Adrenal gland (tissue), 19 donors: ENCODE data around the gene CYSRT1. TPM values are rescaled to one million over a fixed set of nuclear protein-coding genes. Genes with fewer than 3 reads are reported as not detected.
A peak's percentile ranks its signal among the peaks of the same experiment; 100 is the strongest.

Experiments
- DNase-seq, 7 donors: peaks; one replicate each; pipeline ENCODE4 v3.0.0-alpha.2; 2019 to 2020
- H3K27ac ChIP-seq, 5 donors: fragments of 200-600 bp; sonication (generic) in 4 of 5; 1 replicate in 3 of 5; 2 replicates in 2 of 5; pipeline versions ENCODE4 v1.5.1 to v1.8.0; 2016 to 2020; ENCODE audit warnings: mild to moderate bottlenecking in 1 of 5
- H3K27me3 ChIP-seq: fragments of 200-600 bp; 2 replicates; pipeline ENCODE4 v1.8.0; 2021
- H3K36me3 ChIP-seq, 2 donors: fragments of 200-600 bp; replicated peaks in 1 of 2; 1 replicate in 1 of 2; 2 replicates in 1 of 2; pipeline versions ENCODE4 v1.5.1 to v1.8.0; 2018 to 2022
- H3K4me1 ChIP-seq, 2 donors: fragments of 200-600 bp; replicated peaks in 1 of 2; 1 replicate in 1 of 2; 2 replicates in 1 of 2; pipeline versions ENCODE4 v1.5.1 to v1.8.0; 2018 to 2021
- H3K4me3 ChIP-seq, 4 donors: fragments of 200-600 bp; sonication (generic) in 3 of 4; one replicate each; pipeline ENCODE4 v1.5.1; 2016 to 2018
- H3K9me3 ChIP-seq, 3 donors: fragments of 200-600 bp; sonication (generic) in 1 of 3; replicated peaks in 1 of 3; 1 replicate in 2 of 3; 2 replicates in 1 of 3; pipeline versions ENCODE4 v1.5.1 to v1.8.0; 2016 to 2021
- CTCF ChIP-seq, 6 experiments: fragments of 450-650 bp in 4 of 6; fragments of 200-600 bp in 2 of 6; sonication (generic) in 1 of 6; IDR thresholded peaks; 1 replicate in 5 of 6; 2 replicates in 1 of 6; pipeline versions ENCODE4 v1.5.1 to v1.8.0; 2016 to 2021; ENCODE audit warnings: antibody characterized with exemption in 6 of 6, mild to moderate bottlenecking in 2 of 6, moderate library complexity in 1 of 6
- POLR2A ChIP-seq, 2 donors: fragments of 450-650 bp; IDR thresholded peaks; one replicate each; pipeline ENCODE4 v1.6.1; 2017; ENCODE audit warnings: antibody characterized with exemption in 2 of 2, mild to moderate bottlenecking in 2 of 2, moderate library complexity in 1 of 2
- WGBS, 4 donors: extraction: QIAGEN DNeasy Blood & Tissue Kit in 2 of 4; methylation state at CpG; one replicate each; pipeline versions ENCODE4 v1.1.5 to v1.1.7; 2013 to 2017; 5-methylcytosine and 5-hydroxymethylcytosine counted together
- intact Hi-C, 2 donors: fragments of 100-400 bp; cut with DNase I; formaldehyde crosslinking; loops; one replicate each; pipeline versions ENCODE4 v1.14.1 to v1.15.0; 2022 to 2023
- long read RNA-seq, 10 donors: library from polyadenylated mRNA in 3 of 10; unstranded in 2 of 10; stranded (forward) in 1 of 10; transcript quantifications; one replicate each; pipeline ENCODE4 v2.0.0 and lab custom pipeline, GENCODE V29; 2021 to 2026
- polyA plus RNA-seq, 3 donors: library from polyadenylated mRNA; stranded (reverse); fragments of 200-250 nt in 2 of 3; fragments of 350-450 nt in 1 of 3; fragmentation: Illumina TruSeq in 1 of 3; extraction: RNeasy Lipid Tissue Mini Kit (QIAGEN cat#74804) in 1 of 3; gene quantifications; one replicate each; pipeline ENCODE4 v1.2.3, GENCODE V29; 2013 to 2014
- total RNA-seq, 9 donors: library from RNA; depleted of rRNA in 4 of 9; stranded (reverse); fragments of >200 nt in 4 of 9; fragments of 120-200 nt in 1 of 9; fragmentation: NEBNext Ultra II Directional in 1 of 9; extraction: Animal tissue kit (Norgen Biotek cat#: 25700) in 1 of 9; gene quantifications; one replicate each; pipeline versions ENCODE4 v1.1.0 to v1.2.4, GENCODE V29; 2013 to 2023
- donor health status: healthy with polysubstance abuse.
- donor health status: Bipolar disorder and iron deficiency.
- donor health status: DM: yes; HTN: yes; CAD: no.
- donor health status: DM: no; HTN: no; CAD: no.
- donor health status: DM: no; HTN: no; CAD: no.
- donor health status: DM: yes; HTN: yes; CAD: no.

Gene CYSRT1
- total RNA-seq, result 1 to 10 TPM in 6 of 9 donors, under 1 TPM in 3; 0.56 to 4.6 (median 1.2) TPM
- polyA plus RNA-seq, result 1 to 10 TPM in 2 of 3 donors, not detected in 1; 2.5 to 3.4 TPM
- long read RNA-seq, donor 1, result 0 reads
- long read RNA-seq, donor 2, partial matches to known transcripts, result 0 of 1 reads
- long read RNA-seq, donor 2, other reads (novel, unspliced or antisense), result 0 of 1 reads
- long read RNA-seq, donor 3, result 0 reads
- long read RNA-seq, donor 4, result 0 reads
- long read RNA-seq, donor 5, partial matches to known transcripts, result 0 of 4 reads
- long read RNA-seq, donor 5, other reads (novel, unspliced or antisense), result 1 of 4 reads
- long read RNA-seq, donor 6, result 0 reads
- long read RNA-seq, donor 7, result 0 reads
- long read RNA-seq, donor 8, result 0 reads
- long read RNA-seq, donor 9, result 0 reads
- long read RNA-seq, donor 10, result 0 reads

GRCh38 chr9:137224830-137225694 lies at the start of gene CYSRT1:
Gene CYSRT1, plus strand, starts transcription at chr9:137225174. Its CDS starts 448 bp downstream, at chr9:137225622.
- no peak for DNase-seq
- peak within 1 kb of the TSS in 2 of 5 donors; percentile 82 to 91 for H3K27ac ChIP-seq
- no peaks in the 10 kb centered on the region for H3K9me3 ChIP-seq
- peak within 1 kb of the TSS in 2 of 4 donors; percentile 77 to 81 for H3K4me3 ChIP-seq
- WGBS, 4 donors, result 51 to 65% (median 56%) methylated on average over 3 to 23 of the region's 23 CpGs
- TF ChIP-seq CTCF (IDR thresholded peaks at IDR 0.05), result no peak
- no peak for TF ChIP-seq POLR2A (IDR thresholded peaks at IDR 0.05)
- H3K4me1 ChIP-seq, result peaks cover 13 to 20% of the 10 kb centered on the region in 2 donors
- no peaks in the 10 kb centered on the region for H3K36me3 ChIP-seq
- intact Hi-C loops, result loop anchor here (5.0 kb wide), 1 partner anchor 108 kb away; no protein-coding TSS in a partner anchor
- H3K27me3 ChIP-seq, result peaks cover 15% of the 10 kb centered on the region

GRCh38 chr9:137175345-137175961 lies 49.5 kb upstream of the CYSRT1 start:
- TF ChIP-seq POLR2A (IDR thresholded peaks at IDR 0.05) (no peak), CTCF (IDR thresholded peaks at IDR 0.05) (peak in 1 of 6 experiments; percentile 5)
- intact Hi-C loops, result no loop called here
- WGBS, 4 donors, result 37 to 53% (median 42%) methylated on average over 8 to 33 of the region's 33 CpGs; no CpG with 5 or more reads in 1 of the 4 donors

GRCh38 chr9:137176302-137177182 lies 48.4 kb upstream of the CYSRT1 start:
- H3K27ac ChIP-seq, result no peak overlapping the region
- H3K27me3 ChIP-seq, result peaks cover 9% of the 10 kb centered on the region
- H3K9me3 ChIP-seq, result no peaks in the 10 kb centered on the region
- H3K36me3 ChIP-seq, result peaks cover 0 to 23% of the 10 kb centered on the region in 2 donors
- H3K4me3 ChIP-seq, result no peak overlapping the region
- TF ChIP-seq POLR2A (IDR thresholded peaks at IDR 0.05) (no peak), CTCF (IDR thresholded peaks at IDR 0.05) (peak in 3 of 6 experiments; percentile 19 to 34 (median 29))
- intact Hi-C loops, result no loop called here
- peaks cover 8 to 10% of the 10 kb centered on the region in 2 donors for H3K4me1 ChIP-seq
- 53 to 70% (median 64%) methylated on average over 12 to 17 of the region's 17 CpGs for WGBS, 4 donors
- no peak for DNase-seq

More at GRCh38 chr9:137175345-137175961, 49.5 kb upstream of the CYSRT1 start:
- DNase-seq, result no peak
- no peak overlapping the region for H3K27ac ChIP-seq
- H3K27me3 ChIP-seq, result peaks cover 17% of the 10 kb centered on the region
- peaks cover 8 to 10% of the 10 kb centered on the region in 2 donors for H3K4me1 ChIP-seq
- no peaks in the 10 kb centered on the region for H3K9me3 ChIP-seq
- H3K4me3 ChIP-seq, result no peak overlapping the region
- H3K36me3 ChIP-seq, result peaks cover 0 to 12% of the 10 kb centered on the region in 2 donors
